Loucy (cell line): ENCODE measurements around the gene PDK1.

Experiments
- EZH2phosphoT487 ChIP-seq: fragments of 200-600 bp; IDR thresholded peaks from 2 replicates; pipeline ENCODE4 v1.6.1; 2018; ENCODE audit warnings: antibody characterized with exemption, mild to moderate bottlenecking, moderate library complexity, borderline replicate concordance
- TF ChIP-seq, protein P1 (sequence below): fragments of 200-600 bp; sonication (generic); conservative IDR thresholded peaks from 2 replicates; pipeline ENCODE4 v1.5.1; 2014; ENCODE audit warnings: mild to moderate bottlenecking, antibody characterized with exemption, low read length

DNA sequence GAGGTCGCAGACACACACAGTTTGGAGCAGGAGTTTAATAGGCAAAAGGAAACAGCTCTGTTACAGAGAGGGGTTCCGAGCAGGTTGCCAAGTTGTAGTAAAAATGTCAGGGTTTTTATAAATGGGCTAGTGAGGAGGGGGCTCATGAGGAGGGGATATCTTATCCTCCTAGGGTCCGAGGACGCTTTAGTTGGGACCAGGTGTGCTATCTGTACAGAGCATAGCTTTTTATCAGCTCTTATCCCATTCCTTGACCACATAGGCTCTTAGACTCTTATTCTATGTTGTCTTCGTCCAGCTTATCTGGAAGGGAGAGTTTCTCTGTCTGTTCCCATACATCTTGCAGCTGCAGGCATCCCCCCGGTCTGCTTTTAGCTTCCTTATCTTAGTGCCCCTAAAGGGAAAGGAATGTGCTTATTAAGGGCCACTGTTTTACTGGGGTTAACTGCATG lies 44.7 kb downstream of the PDK1 start:
- TF ChIP-seq, protein P1, sequence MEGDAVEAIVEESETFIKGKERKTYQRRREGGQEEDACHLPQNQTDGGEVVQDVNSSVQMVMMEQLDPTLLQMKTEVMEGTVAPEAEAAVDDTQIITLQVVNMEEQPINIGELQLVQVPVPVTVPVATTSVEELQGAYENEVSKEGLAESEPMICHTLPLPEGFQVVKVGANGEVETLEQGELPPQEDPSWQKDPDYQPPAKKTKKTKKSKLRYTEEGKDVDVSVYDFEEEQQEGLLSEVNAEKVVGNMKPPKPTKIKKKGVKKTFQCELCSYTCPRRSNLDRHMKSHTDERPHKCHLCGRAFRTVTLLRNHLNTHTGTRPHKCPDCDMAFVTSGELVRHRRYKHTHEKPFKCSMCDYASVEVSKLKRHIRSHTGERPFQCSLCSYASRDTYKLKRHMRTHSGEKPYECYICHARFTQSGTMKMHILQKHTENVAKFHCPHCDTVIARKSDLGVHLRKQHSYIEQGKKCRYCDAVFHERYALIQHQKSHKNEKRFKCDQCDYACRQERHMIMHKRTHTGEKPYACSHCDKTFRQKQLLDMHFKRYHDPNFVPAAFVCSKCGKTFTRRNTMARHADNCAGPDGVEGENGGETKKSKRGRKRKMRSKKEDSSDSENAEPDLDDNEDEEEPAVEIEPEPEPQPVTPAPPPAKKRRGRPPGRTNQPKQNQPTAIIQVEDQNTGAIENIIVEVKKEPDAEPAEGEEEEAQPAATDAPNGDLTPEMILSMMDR = no peak
- no peak for TF ChIP-seq EZH2phosphoT487
